A673 (cell line): Measurements from ENCODE around the gene FAM133A. TPM values are rescaled to one million over a fixed set of nuclear protein-coding genes. Genes with fewer than 3 reads are reported as not detected.

ENCODE experiments used
- BruUV-seq: library from RNA; stranded (reverse); fragments of 400-500 nt; replicated peaks from 2 replicates; lab custom pipeline; 2021; lab: Mats Ljungman, UMichigan
- CTCF ChIA-PET: fragments of 300-600 bp; sonication (Branson Sonifier 250); formaldehyde crosslinking; loops from one replicate; lab custom pipeline; 2022; ENCODE audit warnings: antibody characterized with exemption; lab: Charles Lee
- POLR2A ChIA-PET: fragments of 300-600 bp; sonication (Branson Sonifier 250); formaldehyde crosslinking; loops from one replicate; lab custom pipeline; 2022; ENCODE audit warnings: antibody characterized with exemption; ENCODE audit not compliant: low non-redundant PET; lab: Charles Lee
- DNase-seq: peaks from one replicate; pipeline ENCODE4 v3.0.0-alpha.2; 2015; ENCODE audit warnings: low spot score
- H3K27ac ChIP-seq: fragments of 200-600 bp; sonication (generic); 2 replicates; pipeline ENCODE4 v1.5.1; 2016; ENCODE audit warnings: mixed run types, low read depth, mild to moderate bottlenecking, mixed read lengths, antibody characterized with exemption, low read length; ENCODE audit not compliant: poor library complexity, severe bottlenecking
- H3K27me3 ChIP-seq: fragments of 200-600 bp; sonication (generic); replicated peaks from 2 replicates; pipeline ENCODE4 v1.6.1; 2017; ENCODE audit warnings: mixed run types, low read depth, mild to moderate bottlenecking, mixed read lengths, antibody characterized with exemption, low read length; ENCODE audit not compliant: insufficient read depth, poor library complexity
- H3K36me3 ChIP-seq: fragments of 200-600 bp; sonication (generic); 2 replicates; pipeline ENCODE4 v1.6.1; 2016; ENCODE audit warnings: mixed run types, mild to moderate bottlenecking, mixed read lengths, antibody characterized with exemption, low read length; ENCODE audit not compliant: insufficient read depth, poor library complexity, severe bottlenecking
- H3K4me1 ChIP-seq: fragments of 200-600 bp; sonication (generic); 2 replicates; pipeline ENCODE4 v1.6.1; 2017; ENCODE audit warnings: mixed run types, mild to moderate bottlenecking, mixed read lengths, antibody characterized with exemption, low read length; ENCODE audit not compliant: insufficient read depth, poor library complexity, severe bottlenecking
- H3K4me3 ChIP-seq: fragments of 200-600 bp; sonication (generic); 2 replicates; pipeline ENCODE4 v1.5.1; 2016; ENCODE audit warnings: low read depth, mixed run types, mild to moderate bottlenecking, mixed read lengths, low read length; ENCODE audit not compliant: poor library complexity, severe bottlenecking
- H3K9me3 ChIP-seq: fragments of 200-600 bp; sonication (generic); 2 replicates; pipeline ENCODE4 v1.6.1; 2016; ENCODE audit warnings: mixed run types, low read depth, mild to moderate bottlenecking, mixed read lengths, antibody characterized with exemption, low read length; ENCODE audit not compliant: poor library complexity, severe bottlenecking
- EZH2 ChIP-seq: fragments of 200-600 bp; sonication (generic); IDR thresholded peaks from 2 replicates; pipeline ENCODE4 v1.6.1; 2017; ENCODE audit warnings: borderline replicate concordance, low read depth, mild to moderate bottlenecking, mixed read lengths, antibody characterized with exemption, low read length; ENCODE audit not compliant: poor library complexity, severe bottlenecking
- intact Hi-C: fragments of 100-400 bp; cut with micrococcal nuclease; formaldehyde crosslinking; loops from one replicate; pipeline ENCODE4 v1.10.0; 2022; ENCODE audit not compliant: unreplicated experiment
- total RNA-seq: library from RNA; stranded (reverse); gene quantifications from 2 replicates; pipeline ENCODE4 v1.2.3, GENCODE V29; 2021
- TF ChIP-seq, protein P1 (sequence below): fragments of 300-800, 200-600 bp; sonication (generic); conservative IDR thresholded peaks from 2 replicates; pipeline ENCODE4 v1.5.1; 2017; ENCODE audit warnings: low read depth, mild to moderate bottlenecking, antibody characterized with exemption, low read length, moderate library complexity, mixed read lengths

The FAM133A gene
- total RNA-seq, 1 experiment from 2014 or later, result not detected

DNA sequence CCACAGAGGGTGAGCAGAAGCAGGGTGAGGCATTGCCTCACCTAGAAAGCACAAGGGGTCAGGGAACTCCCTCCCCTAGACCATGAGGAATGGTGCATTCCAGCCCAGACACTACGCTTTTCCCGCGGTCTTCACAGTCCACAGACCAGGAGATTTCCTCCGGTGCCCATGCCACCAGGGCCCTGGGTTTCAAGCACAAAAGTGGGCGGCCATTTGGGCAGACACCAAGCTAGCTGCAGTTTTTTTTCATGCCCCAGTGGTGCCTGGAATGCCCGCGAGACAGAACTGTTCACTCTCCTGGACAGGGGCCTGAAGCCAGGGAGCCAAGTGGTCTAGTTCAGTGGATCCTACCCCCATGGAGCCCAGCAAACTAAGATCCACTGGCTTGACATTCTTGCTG lies 13.4 kb upstream of the FAM133A start:
- no TSS peak for BruUV-seq
- Histone ChIP-seq H3K27me3 (no peaks in the 10 kb centered on the region), H3K27ac (no peak overlapping the region), H3K4me3 (no peak overlapping the region), H3K9me3 (no peaks in the 10 kb centered on the region), H3K36me3 (no peaks in the 10 kb centered on the region), H3K4me1 (no peaks in the 10 kb centered on the region)
- CTCF ChIA-PET, result no interaction called here
- POLR2A ChIA-PET, result no interaction called here
- intact Hi-C loops, result no loop called here
- TF ChIP-seq, protein P1, sequence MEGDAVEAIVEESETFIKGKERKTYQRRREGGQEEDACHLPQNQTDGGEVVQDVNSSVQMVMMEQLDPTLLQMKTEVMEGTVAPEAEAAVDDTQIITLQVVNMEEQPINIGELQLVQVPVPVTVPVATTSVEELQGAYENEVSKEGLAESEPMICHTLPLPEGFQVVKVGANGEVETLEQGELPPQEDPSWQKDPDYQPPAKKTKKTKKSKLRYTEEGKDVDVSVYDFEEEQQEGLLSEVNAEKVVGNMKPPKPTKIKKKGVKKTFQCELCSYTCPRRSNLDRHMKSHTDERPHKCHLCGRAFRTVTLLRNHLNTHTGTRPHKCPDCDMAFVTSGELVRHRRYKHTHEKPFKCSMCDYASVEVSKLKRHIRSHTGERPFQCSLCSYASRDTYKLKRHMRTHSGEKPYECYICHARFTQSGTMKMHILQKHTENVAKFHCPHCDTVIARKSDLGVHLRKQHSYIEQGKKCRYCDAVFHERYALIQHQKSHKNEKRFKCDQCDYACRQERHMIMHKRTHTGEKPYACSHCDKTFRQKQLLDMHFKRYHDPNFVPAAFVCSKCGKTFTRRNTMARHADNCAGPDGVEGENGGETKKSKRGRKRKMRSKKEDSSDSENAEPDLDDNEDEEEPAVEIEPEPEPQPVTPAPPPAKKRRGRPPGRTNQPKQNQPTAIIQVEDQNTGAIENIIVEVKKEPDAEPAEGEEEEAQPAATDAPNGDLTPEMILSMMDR, result no peak
- TF ChIP-seq EZH2, result no peak
- DNase-seq, result no peak

DNA sequence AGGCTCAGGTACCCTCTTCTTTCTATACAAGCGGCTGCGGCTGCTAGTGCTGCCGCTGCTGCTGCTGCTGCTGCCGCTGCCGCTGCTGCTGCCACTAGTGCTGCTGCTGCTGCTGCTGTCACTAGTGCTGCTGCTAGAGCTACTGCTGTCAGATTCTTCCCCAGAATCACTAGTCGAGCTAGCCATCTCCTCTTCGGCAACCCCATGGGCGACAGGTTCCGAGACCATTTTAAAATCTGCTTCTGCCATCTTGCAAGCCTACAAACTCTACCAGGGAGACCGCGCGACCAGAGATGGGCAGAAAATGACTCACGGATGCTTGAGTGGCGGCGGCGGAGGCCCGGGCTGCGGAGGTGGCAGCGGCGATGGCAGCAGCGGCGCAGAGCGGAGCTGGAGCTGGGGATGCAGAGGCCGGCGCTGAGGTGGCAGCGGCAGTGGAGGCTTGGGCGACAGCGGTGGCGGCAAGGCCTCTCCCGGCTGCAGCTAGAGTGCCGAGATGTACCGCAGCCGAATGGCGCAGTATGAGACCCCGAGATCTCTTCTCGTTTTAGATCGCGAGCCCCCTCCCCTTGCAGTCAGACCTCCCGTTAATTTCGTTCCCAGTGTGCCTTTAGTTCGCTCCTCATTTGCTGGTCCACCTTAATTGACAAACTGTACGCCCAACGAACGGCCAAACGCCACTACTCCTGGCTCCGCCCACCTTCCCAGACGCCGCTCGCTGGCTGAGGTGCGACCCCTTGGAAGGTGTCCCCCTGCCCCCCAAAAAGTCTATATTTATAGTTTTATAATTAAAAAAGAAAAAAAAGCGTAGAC lies 744 bp upstream of the FAM133A start, which contains the start of gene NAP1L3:
Gene NAP1L3 (minus strand): TSS at position 523 of the 813 bp plus-strand sequence. CDS start 274 bp downstream, at position 249.
- DNase-seq, result peak; percentile 71
- Histone ChIP-seq H3K27me3 (peaks cover 38% of the 10 kb centered on the region), H3K9me3 (no peaks in the 10 kb centered on the region), H3K27ac (no peak within 1 kb of the TSS), H3K4me1 (no peaks in the 10 kb centered on the region), H3K4me3 (peak within 1 kb of the TSS; percentile 52), H3K36me3 (no peaks in the 10 kb centered on the region)
- intact Hi-C loops, result no loop called here
- POLR2A ChIA-PET, result no interaction called here
- no TSS peak for BruUV-seq
- no peak for TF ChIP-seq EZH2
- TF ChIP-seq, protein P1, result no peak
- CTCF ChIA-PET, result no interaction called here

DNA sequence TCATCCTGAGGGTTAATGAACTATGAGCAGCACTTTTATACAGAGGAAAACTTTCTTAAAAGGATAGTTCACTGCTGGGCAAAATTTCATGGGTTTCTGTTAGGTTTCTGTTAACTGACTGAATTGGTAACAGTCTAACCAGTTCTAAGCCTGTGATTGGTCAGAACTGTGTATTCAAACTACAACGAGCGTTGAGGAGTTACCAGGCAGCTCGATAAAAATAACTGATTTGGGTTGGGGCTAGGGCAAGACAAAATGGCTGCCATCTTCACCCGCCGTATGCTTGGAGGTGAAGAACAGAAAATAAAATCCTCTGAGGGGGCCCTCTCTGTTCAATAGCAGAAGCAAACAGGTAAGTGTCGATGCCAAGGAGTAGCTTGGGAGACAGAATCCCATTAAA lies 22.0 kb downstream of the FAM133A start:
- BruUV-seq, result no TSS peak
- no peak for DNase-seq

More for the DNA sequence above, 22.0 kb downstream of the FAM133A start:
- TF ChIP-seq, protein P1, result no peak
- TF ChIP-seq EZH2, result no peak
- H3K27ac ChIP-seq, result no peak overlapping the region
- no peaks in the 10 kb centered on the region for H3K4me1 ChIP-seq
- H3K27me3 ChIP-seq, result no peaks in the 10 kb centered on the region
- H3K4me3 ChIP-seq, result no peak overlapping the region
- POLR2A ChIA-PET, result no interaction called here
- CTCF ChIA-PET, result no interaction called here
- intact Hi-C loops, result no loop called here
- no peaks in the 10 kb centered on the region for H3K36me3 ChIP-seq
- H3K9me3 ChIP-seq, result no peaks in the 10 kb centered on the region
